ENCODE data around the gene TECPR1.

Gene TECPR1

DNA sequence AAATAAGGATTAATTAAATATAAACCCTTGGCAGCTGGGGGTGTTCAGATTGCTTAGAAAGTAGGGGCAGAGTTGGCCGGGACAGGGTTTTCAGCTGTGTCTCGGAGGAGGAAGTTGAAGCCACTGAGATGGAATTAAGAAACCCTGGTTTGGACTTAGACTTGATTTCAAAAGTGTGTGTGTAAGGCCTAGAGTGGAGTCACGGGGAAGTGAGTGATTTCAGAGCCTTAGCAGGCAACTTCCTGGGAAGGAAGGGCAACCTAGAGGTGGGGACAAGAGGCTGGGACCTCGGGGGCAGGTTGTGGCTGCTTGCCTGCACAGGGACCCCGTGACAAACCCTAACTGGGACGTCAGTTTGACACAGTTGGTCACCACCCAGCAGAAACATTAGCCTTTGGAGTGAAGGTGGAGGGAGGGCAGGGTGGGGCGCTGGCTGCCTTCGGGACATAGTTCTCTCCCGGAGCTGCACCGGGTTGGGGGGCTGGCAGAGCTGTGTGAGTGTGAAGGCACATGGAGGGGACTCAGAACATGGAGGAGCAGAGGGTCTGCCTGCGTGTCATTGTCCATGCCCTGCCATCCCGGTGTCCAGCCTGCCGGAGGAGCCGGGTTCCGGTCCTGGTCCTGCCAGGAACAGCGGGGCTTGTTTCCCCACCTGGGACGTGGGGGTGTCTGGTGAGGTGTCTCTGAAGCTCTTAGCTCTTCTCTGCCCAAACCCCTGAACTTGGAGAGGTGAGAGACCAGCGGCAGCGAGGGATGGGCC lies 31.3 kb upstream of the TECPR1 start:
- H3K9ac ChIP-seq (ENCODE audit: low read length in 2 of 2) = peak overlapping the region; percentile 58 to 78
- H3K27ac ChIP-seq (ENCODE audit: low read length) = peak overlapping the region; percentile 37
- H3K27me3 ChIP-seq (ENCODE audit: control insufficient read depth in 1 of 2, insufficient read depth in 2 of 2, low read length in 2 of 2) = no peaks in the 10 kb centered on the region
- peak overlapping the region; percentile 85 to 89 for H3K4me3 ChIP-seq (ENCODE audit: low read length in 2 of 2)
- no peaks in the 10 kb centered on the region for H3K9me3 ChIP-seq (ENCODE audit: control insufficient read depth in 2 of 2, low read length in 2 of 2)
- H3K36me3 ChIP-seq (ENCODE audit: control insufficient read depth in 2 of 2, insufficient read depth in 2 of 2, low read length in 2 of 2) = peaks cover 0 to 2% of the 10 kb centered on the region in 2 donors
- H3K4me1 ChIP-seq (ENCODE audit: control insufficient read depth, insufficient read depth, low read length) = peaks cover 64% of the 10 kb centered on the region

DNA sequence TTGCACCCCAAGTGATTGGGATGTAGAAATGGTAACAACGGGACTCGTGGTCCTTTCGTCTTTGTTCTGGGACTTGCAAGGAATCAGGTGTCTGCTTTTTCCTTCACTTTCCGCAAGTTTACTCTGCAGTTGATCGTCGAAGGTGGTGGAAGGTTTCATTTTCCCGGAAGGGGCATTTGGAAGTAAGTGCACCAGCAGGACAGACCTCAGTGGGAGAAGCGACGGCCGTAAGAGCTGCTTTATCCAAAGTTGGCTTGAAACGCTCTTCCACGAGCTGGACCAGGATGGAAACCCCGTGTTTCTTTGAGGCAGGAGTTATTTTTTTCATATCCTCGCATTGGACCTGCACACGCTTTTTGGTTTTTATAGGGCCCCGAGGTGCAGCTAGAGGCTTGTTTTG lies 30.7 kb upstream of the TECPR1 start:
- Histone ChIP-seq H3K27me3 (ENCODE audit: control insufficient read depth in 1 of 2, insufficient read depth in 2 of 2, low read length in 2 of 2) (no peaks in the 10 kb centered on the region), H3K9me3 (ENCODE audit: control insufficient read depth in 2 of 2, low read length in 2 of 2) (no peaks in the 10 kb centered on the region), H3K36me3 (ENCODE audit: control insufficient read depth in 2 of 2, insufficient read depth in 2 of 2, low read length in 2 of 2) (no peaks in the 10 kb centered on the region), H3K4me1 (ENCODE audit: control insufficient read depth, insufficient read depth, low read length) (peaks cover 59% of the 10 kb centered on the region), H3K4me3 (ENCODE audit: low read length in 2 of 2) (peak overlapping the region; percentile 85 to 89), H3K27ac (ENCODE audit: low read length) (no peak overlapping the region), H3K9ac (ENCODE audit: low read length in 2 of 2) (peak overlapping the region; percentile 76 to 78)

DNA sequence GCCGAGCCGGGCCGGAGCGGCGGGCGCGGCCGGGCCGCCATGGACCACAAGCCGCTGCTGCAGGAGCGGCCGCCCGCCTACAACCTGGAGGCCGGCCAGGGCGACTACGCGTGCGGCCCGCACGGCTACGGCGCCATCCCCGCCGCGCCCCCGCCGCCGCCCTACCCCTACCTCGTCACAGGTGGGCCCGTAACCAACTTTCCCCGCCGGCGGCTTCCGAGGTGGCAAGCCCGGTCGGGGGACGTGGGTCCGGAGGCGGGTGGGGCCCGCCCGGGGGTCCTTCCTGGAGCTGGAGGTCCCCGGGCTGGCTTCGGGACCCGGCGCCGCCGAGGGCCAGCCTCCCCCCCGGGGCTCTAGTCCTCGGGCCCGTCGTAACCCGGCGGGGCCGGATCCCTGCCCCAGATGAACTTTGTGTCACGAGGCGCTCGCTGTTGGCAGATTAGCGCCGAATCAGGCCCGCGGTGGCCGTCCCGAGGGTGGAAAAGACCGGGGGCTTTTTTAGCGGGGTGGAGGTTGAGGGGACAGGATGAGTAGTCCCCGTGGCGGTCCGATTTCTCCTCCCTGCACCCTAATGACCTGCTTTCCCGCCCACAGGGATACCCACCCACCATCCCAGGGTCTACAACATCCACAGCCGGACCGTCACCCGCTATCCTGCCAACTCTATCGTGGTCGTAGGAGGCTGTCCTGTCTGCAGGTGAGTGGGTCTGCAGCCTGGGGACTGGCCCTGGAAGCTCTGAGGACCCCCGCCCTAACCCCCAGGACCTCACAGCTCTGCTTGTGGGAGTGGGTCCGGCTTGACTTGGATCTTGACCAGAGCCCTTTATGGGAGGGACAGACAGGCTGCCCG lies 29.9 kb upstream of the TECPR1 start:
- H3K27ac ChIP-seq (ENCODE audit: low read length) = peak overlapping the region; percentile 53
- no peaks in the 10 kb centered on the region for H3K36me3 ChIP-seq (ENCODE audit: control insufficient read depth in 2 of 2, insufficient read depth in 2 of 2, low read length in 2 of 2)
- H3K9ac ChIP-seq (ENCODE audit: low read length in 2 of 2) = peak overlapping the region; percentile 76 to 78
- H3K9me3 ChIP-seq (ENCODE audit: control insufficient read depth in 2 of 2, low read length in 2 of 2) = no peaks in the 10 kb centered on the region
- peak overlapping the region; percentile 85 to 89 for H3K4me3 ChIP-seq (ENCODE audit: low read length in 2 of 2)
- no peaks in the 10 kb centered on the region for H3K27me3 ChIP-seq (ENCODE audit: control insufficient read depth in 1 of 2, insufficient read depth in 2 of 2, low read length in 2 of 2)
- peaks cover 52% of the 10 kb centered on the region for H3K4me1 ChIP-seq (ENCODE audit: control insufficient read depth, insufficient read depth, low read length)

DNA sequence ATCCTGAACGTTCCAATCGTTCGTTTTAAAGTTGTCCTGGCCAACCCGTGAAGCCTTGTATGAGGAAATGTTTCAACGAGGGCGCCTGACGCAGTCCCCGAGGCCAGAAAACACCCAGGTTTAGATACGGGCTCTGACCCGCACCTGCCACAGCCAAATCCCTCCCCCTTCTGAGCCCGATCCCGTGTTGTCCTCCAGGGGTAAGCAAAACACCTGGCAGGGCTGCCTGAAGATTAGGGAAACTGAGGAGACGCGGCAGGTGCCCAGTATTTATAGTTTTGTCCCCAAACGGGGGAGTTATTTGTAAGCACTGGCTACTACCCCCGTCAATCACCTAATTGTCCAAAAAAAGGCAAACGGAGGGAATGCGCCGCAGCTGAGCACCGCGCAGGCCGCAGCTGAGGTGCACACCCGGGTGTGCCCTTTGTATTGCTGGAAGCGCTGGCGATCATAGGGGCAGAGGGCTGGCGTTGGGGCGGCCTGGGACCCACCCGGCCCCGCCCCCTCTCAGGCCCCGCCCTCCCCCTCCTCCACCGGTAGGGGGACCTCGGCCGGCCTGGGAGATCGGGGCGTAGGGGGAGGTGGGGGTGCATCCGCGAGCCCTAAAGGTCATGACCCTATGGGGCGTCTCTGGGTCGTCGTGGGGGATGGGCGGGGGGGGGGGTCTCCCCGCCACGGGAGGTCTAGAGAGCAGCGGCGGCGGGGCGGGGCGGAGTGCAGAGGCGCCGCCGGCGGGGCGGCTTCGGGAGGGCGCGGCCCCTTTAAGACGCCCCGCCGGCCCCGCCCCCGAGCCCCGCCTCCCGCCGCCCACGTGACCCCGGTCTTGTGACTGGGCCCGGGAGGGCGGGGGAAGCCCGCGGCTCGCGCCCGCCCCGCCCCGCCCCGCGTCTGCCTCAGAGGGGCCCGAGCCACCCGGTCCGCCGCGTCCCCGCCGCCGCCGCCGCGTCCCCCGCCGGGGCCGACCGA lies 29.0 kb upstream of the TECPR1 start, which contains the start of gene BRI3:
TSS of gene BRI3 (plus strand) at position 896 of the 966 bp plus-strand sequence. CDS start 110 bp downstream, outside the sequence.
- Histone ChIP-seq H3K4me1 (ENCODE audit: control insufficient read depth, insufficient read depth, low read length) (peaks cover 49% of the 10 kb centered on the region), H3K36me3 (ENCODE audit: control insufficient read depth in 2 of 2, insufficient read depth in 2 of 2, low read length in 2 of 2) (no peaks in the 10 kb centered on the region), H3K4me3 (ENCODE audit: low read length in 2 of 2) (peak within 1 kb of the TSS; percentile 89 to 92), H3K9me3 (ENCODE audit: control insufficient read depth in 2 of 2, low read length in 2 of 2) (no peaks in the 10 kb centered on the region), H3K27me3 (ENCODE audit: control insufficient read depth in 1 of 2, insufficient read depth in 2 of 2, low read length in 2 of 2) (no peaks in the 10 kb centered on the region), H3K27ac (ENCODE audit: low read length) (peak within 1 kb of the TSS; percentile 53), H3K9ac (ENCODE audit: low read length in 2 of 2) (peak within 1 kb of the TSS; percentile 80 to 85)

DNA sequence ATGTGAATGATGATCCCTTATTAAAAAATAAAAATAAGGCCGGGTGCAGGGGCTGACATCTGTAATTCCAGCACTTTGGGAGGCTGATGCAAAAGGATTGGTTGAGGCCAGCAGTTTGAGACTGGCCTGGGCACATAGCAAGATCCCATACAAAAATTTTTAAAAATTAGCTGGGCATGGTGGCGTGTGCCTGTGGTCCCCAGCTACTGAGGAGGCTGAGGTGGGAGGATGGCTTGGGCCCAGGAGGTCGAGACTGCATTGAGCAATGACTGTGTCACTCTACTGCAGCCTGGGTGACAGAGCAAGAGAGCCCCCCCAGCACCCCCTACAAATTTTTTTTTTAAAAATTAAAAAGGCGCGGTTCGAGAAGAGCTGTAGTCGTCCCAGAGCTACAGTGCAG lies 28.3 kb upstream of the TECPR1 start:
- H3K27ac ChIP-seq (ENCODE audit: low read length) = no peak overlapping the region
- H3K36me3 ChIP-seq (ENCODE audit: control insufficient read depth in 2 of 2, insufficient read depth in 2 of 2, low read length in 2 of 2) = no peaks in the 10 kb centered on the region
- H3K4me1 ChIP-seq (ENCODE audit: control insufficient read depth, insufficient read depth, low read length) = peaks cover 41% of the 10 kb centered on the region
- peak overlapping the region in 1 of 2 donors; percentile 85 for H3K9ac ChIP-seq (ENCODE audit: low read length in 2 of 2)
- peak overlapping the region; percentile 88 to 92 for H3K4me3 ChIP-seq (ENCODE audit: low read length in 2 of 2)
- no peaks in the 10 kb centered on the region for H3K27me3 ChIP-seq (ENCODE audit: control insufficient read depth in 1 of 2, insufficient read depth in 2 of 2, low read length in 2 of 2)
- no peaks in the 10 kb centered on the region for H3K9me3 ChIP-seq (ENCODE audit: control insufficient read depth in 2 of 2, low read length in 2 of 2)

DNA sequence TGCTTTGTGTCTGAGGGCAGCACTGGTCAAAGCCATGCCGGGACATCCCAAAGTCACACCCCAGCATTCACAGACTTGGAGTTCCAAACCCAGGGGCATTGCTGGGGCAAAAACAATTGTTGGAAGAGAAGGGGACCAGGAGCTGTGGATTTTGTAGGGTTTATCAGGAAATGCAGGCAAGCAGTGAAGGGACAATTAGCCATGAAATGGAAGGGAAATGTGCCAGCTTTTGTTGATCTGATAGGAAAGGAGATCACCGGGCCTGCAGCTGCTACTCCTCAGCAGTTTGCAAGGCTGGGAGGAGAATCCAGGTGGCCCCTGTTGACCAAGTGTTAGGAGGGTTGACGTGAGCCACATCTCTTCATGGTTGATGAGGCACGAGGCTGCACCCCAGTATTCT lies 26.9 kb upstream of the TECPR1 start:
- no peaks in the 10 kb centered on the region for H3K9me3 ChIP-seq (ENCODE audit: control insufficient read depth in 2 of 2, low read length in 2 of 2)
- peaks cover 28% of the 10 kb centered on the region for H3K4me1 ChIP-seq (ENCODE audit: control insufficient read depth, insufficient read depth, low read length)
- no peak overlapping the region for H3K27ac ChIP-seq (ENCODE audit: low read length)
- no peak overlapping the region for H3K4me3 ChIP-seq (ENCODE audit: low read length in 2 of 2)
- H3K9ac ChIP-seq (ENCODE audit: low read length in 2 of 2) = no peak overlapping the region
- no peaks in the 10 kb centered on the region for H3K27me3 ChIP-seq (ENCODE audit: control insufficient read depth in 1 of 2, insufficient read depth in 2 of 2, low read length in 2 of 2)
- H3K36me3 ChIP-seq (ENCODE audit: control insufficient read depth in 2 of 2, insufficient read depth in 2 of 2, low read length in 2 of 2) = no peaks in the 10 kb centered on the region

DNA sequence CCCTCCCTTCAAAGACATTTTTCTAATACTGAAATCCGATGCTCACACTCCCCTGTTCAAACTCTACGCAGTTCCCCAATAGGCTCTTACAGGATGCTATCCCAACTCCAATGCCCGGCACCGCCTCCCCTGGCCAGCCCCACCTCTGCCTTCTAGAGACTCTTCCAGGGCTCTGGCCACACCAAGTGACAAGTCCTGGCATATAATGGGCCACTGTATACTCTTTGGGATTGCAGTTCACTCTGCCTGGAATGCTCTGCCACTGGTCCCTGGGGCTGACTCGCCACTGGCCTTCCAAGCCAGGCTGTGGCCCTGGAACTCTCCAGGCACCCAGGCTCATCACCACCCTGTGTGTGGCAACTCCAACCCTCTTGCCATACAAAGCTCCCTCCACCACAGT lies 26.4 kb upstream of the TECPR1 start:
- Histone ChIP-seq H3K4me3 (ENCODE audit: low read length in 2 of 2) (no peak overlapping the region), H3K36me3 (ENCODE audit: control insufficient read depth in 2 of 2, insufficient read depth in 2 of 2, low read length in 2 of 2) (no peaks in the 10 kb centered on the region), H3K9ac (ENCODE audit: low read length in 2 of 2) (no peak overlapping the region), H3K4me1 (ENCODE audit: control insufficient read depth, insufficient read depth, low read length) (peaks cover 23% of the 10 kb centered on the region), H3K27me3 (ENCODE audit: control insufficient read depth in 1 of 2, insufficient read depth in 2 of 2, low read length in 2 of 2) (no peaks in the 10 kb centered on the region), H3K9me3 (ENCODE audit: control insufficient read depth in 2 of 2, low read length in 2 of 2) (no peaks in the 10 kb centered on the region), H3K27ac (ENCODE audit: low read length) (no peak overlapping the region)

DNA sequence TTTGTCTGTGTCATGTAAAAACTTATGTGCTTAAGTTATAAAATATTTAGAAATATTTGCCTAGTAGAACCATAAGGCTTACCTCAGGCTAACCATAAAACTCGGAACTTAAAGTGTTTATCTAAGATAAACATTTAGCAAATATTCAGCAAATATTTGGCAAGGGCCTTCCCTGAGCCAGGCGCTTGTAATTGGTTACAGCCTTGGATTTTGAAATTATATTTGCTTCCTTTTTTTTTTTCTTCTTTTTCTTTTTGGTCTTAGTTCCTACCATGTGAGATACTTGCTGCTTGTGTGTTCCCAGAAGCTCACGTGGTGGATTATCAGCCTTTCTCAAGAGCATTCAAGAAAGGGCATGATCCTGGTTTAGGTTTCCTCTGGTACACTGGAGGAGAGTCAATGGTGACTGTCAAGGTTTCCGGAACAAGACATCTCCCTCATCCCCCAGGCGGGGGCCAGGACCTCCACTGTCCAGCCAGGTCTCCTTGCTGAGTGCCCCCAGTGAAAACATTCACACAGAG lies 24.3 kb upstream of the TECPR1 start:
- H3K9ac ChIP-seq (ENCODE audit: low read length in 2 of 2) = no peak overlapping the region
- H3K27ac ChIP-seq (ENCODE audit: low read length) = no peak overlapping the region
- H3K27me3 ChIP-seq (ENCODE audit: control insufficient read depth in 1 of 2, insufficient read depth in 2 of 2, low read length in 2 of 2) = no peaks in the 10 kb centered on the region
- H3K4me1 ChIP-seq (ENCODE audit: control insufficient read depth, insufficient read depth, low read length) = peaks cover 11% of the 10 kb centered on the region
- H3K4me3 ChIP-seq (ENCODE audit: low read length in 2 of 2) = no peak overlapping the region
- no peaks in the 10 kb centered on the region for H3K36me3 ChIP-seq (ENCODE audit: control insufficient read depth in 2 of 2, insufficient read depth in 2 of 2, low read length in 2 of 2)
- H3K9me3 ChIP-seq (ENCODE audit: control insufficient read depth in 2 of 2, low read length in 2 of 2) = no peaks in the 10 kb centered on the region

DNA sequence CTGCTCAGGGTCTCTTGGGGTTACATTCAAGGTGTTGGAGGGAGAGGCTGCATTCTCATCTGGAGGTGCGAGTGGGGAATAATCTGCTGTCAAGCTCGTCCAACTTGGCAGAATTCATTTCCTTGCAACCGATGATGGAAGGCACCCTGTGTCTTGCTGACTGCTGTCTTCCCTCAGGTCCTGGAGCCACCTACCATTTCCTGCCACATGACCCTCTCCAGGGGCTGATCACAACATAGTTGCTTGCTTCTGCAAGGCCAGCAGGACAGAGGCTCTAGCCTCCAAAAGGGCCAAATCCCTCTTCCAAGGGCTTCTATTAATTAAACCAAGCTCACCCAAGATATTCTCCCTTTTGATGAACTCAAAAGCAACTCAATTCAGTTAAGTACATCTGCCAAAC lies 15.3 kb upstream of the TECPR1 start:
- Histone ChIP-seq H3K4me1 (ENCODE audit: control insufficient read depth, insufficient read depth, low read length) (no peaks in the 10 kb centered on the region), H3K4me3 (ENCODE audit: low read length in 2 of 2) (no peak overlapping the region), H3K27me3 (ENCODE audit: control insufficient read depth in 1 of 2, insufficient read depth in 2 of 2, low read length in 2 of 2) (no peaks in the 10 kb centered on the region), H3K36me3 (ENCODE audit: control insufficient read depth in 2 of 2, insufficient read depth in 2 of 2, low read length in 2 of 2) (no peaks in the 10 kb centered on the region), H3K9ac (ENCODE audit: low read length in 2 of 2) (no peak overlapping the region), H3K27ac (ENCODE audit: low read length) (no peak overlapping the region), H3K9me3 (ENCODE audit: control insufficient read depth in 2 of 2, low read length in 2 of 2) (no peaks in the 10 kb centered on the region)

DNA sequence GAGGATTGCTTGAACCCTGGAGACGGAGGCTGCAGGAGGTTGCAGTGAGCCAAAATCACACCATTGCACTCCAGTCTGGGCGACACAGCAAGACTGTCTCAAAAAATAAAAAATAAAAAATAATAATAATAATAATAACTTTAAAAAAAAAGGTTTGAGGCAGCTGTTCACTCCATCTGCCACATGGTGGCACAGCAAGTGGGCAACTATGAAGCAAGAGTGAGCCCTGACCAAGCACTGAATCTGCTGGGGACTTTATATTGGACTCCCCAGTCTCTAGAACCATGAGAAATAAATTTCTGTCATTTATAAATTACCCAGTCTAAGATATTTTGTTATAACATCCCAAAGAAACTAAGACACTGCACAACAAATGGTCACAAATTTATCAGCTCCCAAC lies 14.8 kb upstream of the TECPR1 start:
- Histone ChIP-seq H3K4me1 (ENCODE audit: control insufficient read depth, insufficient read depth, low read length) (no peaks in the 10 kb centered on the region), H3K27ac (ENCODE audit: low read length) (no peak overlapping the region), H3K36me3 (ENCODE audit: control insufficient read depth in 2 of 2, insufficient read depth in 2 of 2, low read length in 2 of 2) (no peaks in the 10 kb centered on the region), H3K9ac (ENCODE audit: low read length in 2 of 2) (no peak overlapping the region), H3K27me3 (ENCODE audit: control insufficient read depth in 1 of 2, insufficient read depth in 2 of 2, low read length in 2 of 2) (no peaks in the 10 kb centered on the region), H3K4me3 (ENCODE audit: low read length in 2 of 2) (no peak overlapping the region), H3K9me3 (ENCODE audit: control insufficient read depth in 2 of 2, low read length in 2 of 2) (no peaks in the 10 kb centered on the region)
